K562 (cell line): ENCODE data around the gene PSMD8. TPM values are rescaled to one million over a fixed set of nuclear protein-coding genes. Genes with fewer than 3 reads are reported as not detected.
A peak's percentile ranks its signal among the peaks of the same experiment; 100 is the strongest.

Experiments used
- ASH1L ChIP-seq: fragments of 450-650 bp; IDR thresholded peaks from 2 replicates; pipeline ENCODE4 v1.6.1; 2018; ENCODE audit warnings: borderline replicate concordance, mild to moderate bottlenecking, low read depth; ENCODE audit not compliant: partially characterized antibody
- CBFA2T2 ChIP-seq: fragments of 450-650 bp; conservative IDR thresholded peaks from 2 replicates; pipeline ENCODE4 v1.6.1; 2017; ENCODE audit warnings: mild to moderate bottlenecking
- FOXJ2 ChIP-seq: fragments of 200-800 bp; sonication (Bioruptor generic); IDR thresholded peaks from 2 replicates; pipeline ENCODE4 v1.6.1; 2016; ENCODE audit warnings: missing genetic modification characterization, missing compliant biosample characterization
- NCOA2 ChIP-seq, 2 experiments: fragments of 450-650 bp; IDR thresholded peaks; 2 replicates each; pipeline ENCODE4 v1.6.1; 2018; ENCODE audit warnings: mild to moderate bottlenecking in 2 of 2, moderate library complexity in 1 of 2; ENCODE audit not compliant: partially characterized antibody in 2 of 2
- POLR2B ChIP-seq: fragments of 450-650 bp; IDR thresholded peaks from 2 replicates; pipeline ENCODE4 v1.6.1; 2018; ENCODE audit warnings: low read depth; ENCODE audit not compliant: partially characterized antibody
- RAD51 ChIP-seq: fragments of 450-650 bp; IDR thresholded peaks from 2 replicates; pipeline ENCODE4 v1.7.1; 2016; ENCODE audit warnings: low read depth, mild to moderate bottlenecking, borderline replicate concordance
- RBM17 ChIP-seq: fragments of 200-400 bp; formaldehyde crosslinking; IDR thresholded peaks from 2 replicates; pipeline ENCODE4 v1.6.1; 2017; ENCODE audit warnings: low read depth, mild to moderate bottlenecking, low read length, borderline replicate concordance
- SIX5 ChIP-seq, 2 experiments: IDR thresholded peaks; 2 replicates each; pipeline ENCODE4 v1.6.1; 2011; ENCODE audit warnings: low read length in 2 of 2, borderline replicate concordance in 1 of 2, low read depth in 1 of 2, mild to moderate bottlenecking in 1 of 2, moderate library complexity in 1 of 2; ENCODE audit not compliant: insufficient read depth in 1 of 2
- SMAD1 ChIP-seq: fragments of 150-350 bp; IDR thresholded peaks from 2 replicates; pipeline ENCODE4 v1.6.1; 2014; ENCODE audit warnings: low read length, low read depth; ENCODE audit not compliant: partially characterized antibody
- SP2 ChIP-seq: IDR thresholded peaks from 2 replicates; pipeline ENCODE4 v1.6.1; 2011; ENCODE audit warnings: mild to moderate bottlenecking, low read depth, low read length, moderate library complexity; ENCODE audit not compliant: poor library complexity, severe bottlenecking; ENCODE audit errors: extremely low read depth
- TAF15 ChIP-seq: fragments of 200-400 bp; formaldehyde crosslinking; IDR thresholded peaks from 2 replicates; pipeline ENCODE4 v1.6.1; 2017; ENCODE audit warnings: mild to moderate bottlenecking, low read depth, low read length, moderate library complexity
- THAP7 ChIP-seq: fragments of 250-450 bp; sonication (Bioruptor Pico); IDR thresholded peaks from 2 replicates; pipeline ENCODE4 v1.5.0; 2021
- TRIM28 ChIP-seq: fragments of 450-650 bp; IDR thresholded peaks from 2 replicates; pipeline ENCODE4 v1.6.1; 2017
- ZC3H11A ChIP-seq: IDR thresholded peaks from 2 replicates; pipeline ENCODE4 v1.6.1; 2012; ENCODE audit warnings: low read depth, low read length, improper control_type of control experiment
- ZNF277 ChIP-seq: fragments of 250-450 bp; sonication (Bioruptor Pico); IDR thresholded peaks from 2 replicates; pipeline ENCODE4 v1.8.0; 2022; ENCODE audit warnings: inconsistent platforms, mild to moderate bottlenecking, moderate library complexity, borderline replicate concordance
- ZNF395 ChIP-seq: fragments of 200-800 bp; sonication (Bioruptor generic); IDR thresholded peaks from 2 replicates; pipeline ENCODE4 v1.6.1; 2017; ENCODE audit warnings: missing genetic modification characterization, missing compliant biosample characterization
- ZNF830 ChIP-seq: fragments of 250-450 bp; sonication (Bioruptor Pico); IDR thresholded peaks from 2 replicates; pipeline ENCODE4 v1.5.0; 2021; ENCODE audit warnings: mild to moderate bottlenecking
- polyA plus RNA-seq, 8 experiments: library from polyadenylated mRNA; depleted of rRNA in 4 of 8; stranded (reverse) in 5 of 8; unstranded in 3 of 8; fragments of >200 nt; fragmentation: Nextera tagmentation in 2 of 8; fragmentation: Illumina TruSeq in 1 of 8; extraction: Ambion mirVana in 2 of 8; extraction: Trizol in 1 of 8; gene quantifications; 2 replicates each; pipeline versions ENCODE4 v1.2.1 to v1.2.3, GENCODE V29; 2011 to 2014; ENCODE audit warnings: inconsistent platforms in 1 of 8, missing spikeins in 1 of 8
- total RNA-seq, 7 experiments: library from RNA; depleted of rRNA in 6 of 7; stranded (reverse); fragments of >200 nt in 6 of 7; fragmentation: Illumina TruSeq in 2 of 7; extraction: Trizol in 2 of 7; gene quantifications; 2 replicates each; pipeline versions ENCODE4 v1.2.1 to v1.2.3, GENCODE V29; 2011 to 2021; ENCODE audit warnings: low replicate concordance in 1 of 7
- TF ChIP-seq, protein P1 (sequence below): fragments of 450-650 bp; IDR thresholded peaks from 2 replicates; pipeline ENCODE4 v1.6.1; 2014; ENCODE audit warnings: low read depth, mild to moderate bottlenecking, moderate library complexity, borderline replicate concordance
- TF ChIP-seq, protein P2 (sequence below): fragments of 450-650 bp; IDR thresholded peaks from 2 replicates; pipeline ENCODE4 v1.6.1; 2016; ENCODE audit warnings: mild to moderate bottlenecking

PSMD8 gene
- total and polyA plus RNA-seq, 9 of the 15 experiments (the other 6 are each of a cell fraction or from before 2014, with no cell fraction given) = 130 to 583 (median 315) TPM

- TF ChIP-seq THAP7 (CRISPR knock-in tag) = no peak
- no peak for TF ChIP-seq TAF15
- no peak for TF ChIP-seq CBFA2T2
- TF ChIP-seq ZNF395 = no peak
- TF ChIP-seq ZNF830 (CRISPR knock-in tag) = no peak
- TF ChIP-seq RAD51 = no peak
- TF ChIP-seq FOXJ2 (tag) = no peak
- no peak for TF ChIP-seq NCOA2 (IDR thresholded peaks at IDR 0.05; ENCODE audit: partially characterized antibody in 2 of 2)
- no peak for TF ChIP-seq SIX5 (IDR thresholded peaks at IDR 0.05; ENCODE audit: borderline replicate concordance in 1 of 2, insufficient read depth in 1 of 2, low read depth in 1 of 2, low read length in 2 of 2)
- TF ChIP-seq, protein P1, sequence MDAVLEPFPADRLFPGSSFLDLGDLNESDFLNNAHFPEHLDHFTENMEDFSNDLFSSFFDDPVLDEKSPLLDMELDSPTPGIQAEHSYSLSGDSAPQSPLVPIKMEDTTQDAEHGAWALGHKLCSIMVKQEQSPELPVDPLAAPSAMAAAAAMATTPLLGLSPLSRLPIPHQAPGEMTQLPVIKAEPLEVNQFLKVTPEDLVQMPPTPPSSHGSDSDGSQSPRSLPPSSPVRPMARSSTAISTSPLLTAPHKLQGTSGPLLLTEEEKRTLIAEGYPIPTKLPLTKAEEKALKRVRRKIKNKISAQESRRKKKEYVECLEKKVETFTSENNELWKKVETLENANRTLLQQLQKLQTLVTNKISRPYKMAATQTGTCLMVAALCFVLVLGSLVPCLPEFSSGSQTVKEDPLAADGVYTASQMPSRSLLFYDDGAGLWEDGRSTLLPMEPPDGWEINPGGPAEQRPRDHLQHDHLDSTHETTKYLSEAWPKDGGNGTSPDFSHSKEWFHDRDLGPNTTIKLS = no peak
- no peak for TF ChIP-seq RBM17
- TF ChIP-seq, protein P2, sequence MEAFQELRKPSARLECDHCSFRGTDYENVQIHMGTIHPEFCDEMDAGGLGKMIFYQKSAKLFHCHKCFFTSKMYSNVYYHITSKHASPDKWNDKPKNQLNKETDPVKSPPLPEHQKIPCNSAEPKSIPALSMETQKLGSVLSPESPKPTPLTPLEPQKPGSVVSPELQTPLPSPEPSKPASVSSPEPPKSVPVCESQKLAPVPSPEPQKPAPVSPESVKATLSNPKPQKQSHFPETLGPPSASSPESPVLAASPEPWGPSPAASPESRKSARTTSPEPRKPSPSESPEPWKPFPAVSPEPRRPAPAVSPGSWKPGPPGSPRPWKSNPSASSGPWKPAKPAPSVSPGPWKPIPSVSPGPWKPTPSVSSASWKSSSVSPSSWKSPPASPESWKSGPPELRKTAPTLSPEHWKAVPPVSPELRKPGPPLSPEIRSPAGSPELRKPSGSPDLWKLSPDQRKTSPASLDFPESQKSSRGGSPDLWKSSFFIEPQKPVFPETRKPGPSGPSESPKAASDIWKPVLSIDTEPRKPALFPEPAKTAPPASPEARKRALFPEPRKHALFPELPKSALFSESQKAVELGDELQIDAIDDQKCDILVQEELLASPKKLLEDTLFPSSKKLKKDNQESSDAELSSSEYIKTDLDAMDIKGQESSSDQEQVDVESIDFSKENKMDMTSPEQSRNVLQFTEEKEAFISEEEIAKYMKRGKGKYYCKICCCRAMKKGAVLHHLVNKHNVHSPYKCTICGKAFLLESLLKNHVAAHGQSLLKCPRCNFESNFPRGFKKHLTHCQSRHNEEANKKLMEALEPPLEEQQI = no peak
- no peak for TF ChIP-seq ZNF277 (CRISPR knock-in tag)
- TF ChIP-seq SMAD1 = no peak
- peak; percentile 78 for TF ChIP-seq SP2
- TF ChIP-seq TRIM28 = no peak
- TF ChIP-seq POLR2B = no peak
- no peak for TF ChIP-seq ZC3H11A
- TF ChIP-seq ASH1L = peak; percentile 66
Measured at GRCh38 chr19:38402967-38403674, 28.8 kb downstream of the PSMD8 start, which contains the start of gene FAM98C (continued).
